Adrenal gland (tissue), 19 donors: ENCODE measurements around the gene BUB1B. TPM values are rescaled to one million over a fixed set of nuclear protein-coding genes. Genes with fewer than 3 reads are reported as not detected.

Source experiments
- DNase-seq, 7 donors: peaks; one replicate each; pipeline ENCODE4 v3.0.0-alpha.2; 2019 to 2020
- H3K27ac ChIP-seq, 5 donors: fragments of 200-600 bp; sonication (generic) in 4 of 5; 1 replicate in 3 of 5; 2 replicates in 2 of 5; pipeline versions ENCODE4 v1.5.1 to v1.8.0; 2016 to 2020; ENCODE audit warnings: mild to moderate bottlenecking in 1 of 5
- H3K27me3 ChIP-seq: fragments of 200-600 bp; 2 replicates; pipeline ENCODE4 v1.8.0; 2021
- H3K36me3 ChIP-seq, 2 donors: fragments of 200-600 bp; replicated peaks in 1 of 2; 1 replicate in 1 of 2; 2 replicates in 1 of 2; pipeline versions ENCODE4 v1.5.1 to v1.8.0; 2018 to 2022
- H3K4me1 ChIP-seq, 2 donors: fragments of 200-600 bp; replicated peaks in 1 of 2; 1 replicate in 1 of 2; 2 replicates in 1 of 2; pipeline versions ENCODE4 v1.5.1 to v1.8.0; 2018 to 2021
- H3K4me3 ChIP-seq, 4 donors: fragments of 200-600 bp; sonication (generic) in 3 of 4; one replicate each; pipeline ENCODE4 v1.5.1; 2016 to 2018
- H3K9me3 ChIP-seq, 3 donors: fragments of 200-600 bp; sonication (generic) in 1 of 3; replicated peaks in 1 of 3; 1 replicate in 2 of 3; 2 replicates in 1 of 3; pipeline versions ENCODE4 v1.5.1 to v1.8.0; 2016 to 2021
- CTCF ChIP-seq, 6 experiments: fragments of 450-650 bp in 4 of 6; fragments of 200-600 bp in 2 of 6; sonication (generic) in 1 of 6; IDR thresholded peaks; 1 replicate in 5 of 6; 2 replicates in 1 of 6; pipeline versions ENCODE4 v1.5.1 to v1.8.0; 2016 to 2021; ENCODE audit warnings: antibody characterized with exemption in 6 of 6, mild to moderate bottlenecking in 2 of 6, moderate library complexity in 1 of 6
- POLR2A ChIP-seq, 2 donors: fragments of 450-650 bp; IDR thresholded peaks; one replicate each; pipeline ENCODE4 v1.6.1; 2017; ENCODE audit warnings: antibody characterized with exemption in 2 of 2, mild to moderate bottlenecking in 2 of 2, moderate library complexity in 1 of 2
- WGBS, 4 donors: extraction: QIAGEN DNeasy Blood & Tissue Kit in 2 of 4; methylation state at CpG; one replicate each; pipeline versions ENCODE4 v1.1.5 to v1.1.7; 2013 to 2017; 5-methylcytosine and 5-hydroxymethylcytosine counted together
- intact Hi-C, 2 donors: fragments of 100-400 bp; cut with DNase I; formaldehyde crosslinking; loops; one replicate each; pipeline versions ENCODE4 v1.14.1 to v1.15.0; 2022 to 2023
- long read RNA-seq, 10 donors: library from polyadenylated mRNA in 3 of 10; unstranded in 2 of 10; stranded (forward) in 1 of 10; transcript quantifications; one replicate each; pipeline ENCODE4 v2.0.0 and lab custom pipeline, GENCODE V29; 2021 to 2026
- polyA plus RNA-seq, 3 donors: library from polyadenylated mRNA; stranded (reverse); fragments of 200-250 nt in 2 of 3; fragments of 350-450 nt in 1 of 3; fragmentation: Illumina TruSeq in 1 of 3; extraction: RNeasy Lipid Tissue Mini Kit (QIAGEN cat#74804) in 1 of 3; gene quantifications; one replicate each; pipeline ENCODE4 v1.2.3, GENCODE V29; 2013 to 2014
- total RNA-seq, 9 donors: library from RNA; depleted of rRNA in 4 of 9; stranded (reverse); fragments of >200 nt in 4 of 9; fragments of 120-200 nt in 1 of 9; fragmentation: NEBNext Ultra II Directional in 1 of 9; extraction: Animal tissue kit (Norgen Biotek cat#: 25700) in 1 of 9; gene quantifications; one replicate each; pipeline versions ENCODE4 v1.1.0 to v1.2.4, GENCODE V29; 2013 to 2023
- donor health status: healthy with polysubstance abuse.
- donor health status: Bipolar disorder and iron deficiency.
- donor health status: DM: yes; HTN: yes; CAD: no.
- donor health status: DM: no; HTN: no; CAD: no.
- donor health status: DM: no; HTN: no; CAD: no.
- donor health status: DM: yes; HTN: yes; CAD: no.

The BUB1B gene
- total RNA-seq = 10 to 100 TPM in 1 of 9 donors, 1 to 10 TPM in 8; 1.1 to 13.7 (median 2.7) TPM
- 1 to 10 TPM in 2 of 3 donors, under 1 TPM in 1; 0.81 to 2.9 (median 1.4) TPM for polyA plus RNA-seq
- long read RNA-seq, donor 1, partial matches to known transcripts = 0 of 1 reads
- long read RNA-seq, donor 1, other reads (novel, unspliced or antisense) = 0 of 1 reads
- long read RNA-seq, donor 2 = 0 reads
- long read RNA-seq, donor 3, partial matches to known transcripts = 0 of 1 reads
- long read RNA-seq, donor 3, other reads (novel, unspliced or antisense) = 0 of 1 reads
- long read RNA-seq, donor 4 = 0 reads
- long read RNA-seq, donor 5, partial matches to known transcripts = 0 of 3 reads
- long read RNA-seq, donor 5, other reads (novel, unspliced or antisense) = 0 of 3 reads
- long read RNA-seq, donor 6 = 0 reads
- long read RNA-seq, donor 7, partial matches to known transcripts = 0 of 2 reads
- long read RNA-seq, donor 7, other reads (novel, unspliced or antisense) = 0 of 2 reads
- long read RNA-seq, donor 8 = 0 reads
- long read RNA-seq, donor 9 = 0 reads
- long read RNA-seq, donor 10, partial matches to known transcripts = 0 of 3 reads
- long read RNA-seq, donor 10, other reads (novel, unspliced or antisense) = 0 of 3 reads

GRCh38 chr15:40160689-40161688 is at the start of gene BUB1B:
BUB1B (plus strand) TSS chr15:40161069; CDS start chr15:40161221, 152 bp downstream.
- DNase-seq = peak; percentile 84 to 97 (median 93)
- Histone ChIP-seq H3K4me1 (peaks cover 0 to 8% of the 10 kb centered on the region in 2 donors), H3K36me3 (no peaks in the 10 kb centered on the region), H3K27me3 (no peaks in the 10 kb centered on the region), H3K27ac (no peak within 1 kb of the TSS), H3K4me3 (peak within 1 kb of the TSS; percentile 3 to 57 (median 47)), H3K9me3 (no peaks in the 10 kb centered on the region)
- intact Hi-C loops = loop anchor here in 1 of 2 donors (10.0 kb wide), 1 partner anchor 116 kb away; no protein-coding TSS in a partner anchor
- TF ChIP-seq CTCF (IDR thresholded peaks at IDR 0.05) = no peak
- TF ChIP-seq POLR2A (IDR thresholded peaks at IDR 0.05) = no peak
- 1 to 4% (median 2%) methylated on average over 36 to 54 of the region's 54 CpGs for WGBS, 4 donors

DNA sequence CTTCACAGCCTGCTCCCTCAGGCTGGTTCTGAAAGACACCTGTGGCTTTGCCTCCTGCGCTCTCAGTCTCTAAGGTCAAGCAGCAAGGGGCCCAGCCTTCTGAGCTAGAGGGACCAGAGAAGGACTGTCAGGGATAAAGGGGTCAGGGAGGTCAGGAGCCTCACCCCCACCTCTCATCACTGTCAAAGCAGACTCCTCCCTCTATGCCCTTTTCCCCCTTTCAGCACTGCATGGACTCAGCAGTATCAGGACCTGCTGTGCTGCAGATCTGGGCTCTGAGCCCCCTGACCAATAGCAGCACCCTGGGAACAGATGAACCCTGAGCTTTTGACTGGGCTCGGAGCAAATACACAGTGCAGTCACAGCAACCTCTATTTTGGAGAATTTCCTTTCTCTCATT is 49.0 kb upstream of the BUB1B start:
- no peak for DNase-seq
- Histone ChIP-seq H3K9me3 (no peaks in the 10 kb centered on the region), H3K4me3 (no peak overlapping the region), H3K27me3 (no peaks in the 10 kb centered on the region), H3K27ac (no peak overlapping the region), H3K4me1 (peaks cover 0 to 13% of the 10 kb centered on the region in 2 donors), H3K36me3 (no peaks in the 10 kb centered on the region)
- intact Hi-C loops = no loop called here
- 72 to 86% (median 77%) methylated on average over 2 of the region's 2 CpGs for WGBS, 4 donors
- TF ChIP-seq CTCF (IDR thresholded peaks at IDR 0.05) (no peak), POLR2A (IDR thresholded peaks at IDR 0.05) (no peak)

DNA sequence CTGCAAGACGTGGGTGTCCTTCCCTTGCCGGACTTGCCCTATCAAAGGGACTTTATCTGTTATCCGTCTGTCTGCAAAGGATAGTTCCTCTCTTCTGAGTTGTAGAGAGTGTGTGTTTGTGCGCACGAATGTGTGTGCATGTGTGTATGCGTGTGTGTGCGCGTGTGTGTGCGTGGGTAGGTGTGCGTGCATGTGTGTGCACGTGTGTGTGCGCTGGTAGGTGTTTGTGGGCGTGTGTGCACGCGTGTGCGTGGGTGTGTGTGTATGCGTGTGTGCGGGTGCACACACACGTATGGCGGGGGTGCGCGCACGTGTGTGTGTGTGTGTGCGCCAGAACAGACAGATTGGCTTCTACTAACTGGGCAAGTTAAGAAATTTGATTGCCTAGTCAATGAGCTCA is 48.1 kb upstream of the BUB1B start:
- TF ChIP-seq CTCF (IDR thresholded peaks at IDR 0.05) = no peak
- TF ChIP-seq POLR2A (IDR thresholded peaks at IDR 0.05) = no peak
- H3K27me3 ChIP-seq = no peaks in the 10 kb centered on the region
- no peak overlapping the region for H3K27ac ChIP-seq
- H3K4me1 ChIP-seq = peaks cover 0 to 10% of the 10 kb centered on the region in 2 donors
- intact Hi-C loops = no loop called here
- H3K4me3 ChIP-seq = no peak overlapping the region
- H3K36me3 ChIP-seq = no peaks in the 10 kb centered on the region
- DNase-seq = peak in 1 of 7 donors; percentile 4
- 71 to 84% (median 81%) methylated on average over 24 of the region's 24 CpGs for WGBS, 4 donors
- no peaks in the 10 kb centered on the region for H3K9me3 ChIP-seq
